AG09309 (cell line): ENCODE data around the gene NCKAP5L.

Source experiments
- DNase-seq: peaks from one replicate; pipeline ENCODE4 v3.0.0-alpha.2; 2010; ENCODE audit warnings: low read depth
- H3K4me3 ChIP-seq: 2 replicates; pipeline ENCODE4 v1.5.1; 2011; ENCODE audit warnings: mild to moderate bottlenecking, low read depth, low read length, moderate library complexity; ENCODE audit not compliant: control insufficient read depth
- CTCF ChIP-seq: IDR thresholded peaks from 2 replicates; pipeline ENCODE4 v1.5.1; 2011; ENCODE audit warnings: mild to moderate bottlenecking, low read depth, low read length, inconsistent platforms; ENCODE audit not compliant: insufficient read depth, control insufficient read depth; ENCODE audit errors: missing control alignments

Gene NCKAP5L

GRCh38 chr12:49766115-49766455 lies 62.1 kb downstream of the NCKAP5L start:
- TF ChIP-seq CTCF, result no peak
- no peak for DNase-seq

GRCh38 chr12:49764126-49764525 lies 64.1 kb downstream of the NCKAP5L start:
- TF ChIP-seq CTCF, result no peak
- no peak for DNase-seq
- no peak overlapping the region for H3K4me3 ChIP-seq

More at GRCh38 chr12:49766115-49766455, 62.1 kb downstream of the NCKAP5L start:
- no peak overlapping the region for H3K4me3 ChIP-seq

- peak; percentile 76 for TF ChIP-seq CTCF
- no peak overlapping the region for H3K4me3 ChIP-seq
- DNase-seq, result no peak
Observed at GRCh38 chr12:49763006-49763591, 65.1 kb downstream of the NCKAP5L start.

GRCh38 chr12:49762468-49762847 lies 65.8 kb downstream of the NCKAP5L start:
- H3K4me3 ChIP-seq, result no peak overlapping the region
- DNase-seq, result no peak
- no peak for TF ChIP-seq CTCF

GRCh38 chr12:49761677-49762467 lies 66.3 kb downstream of the NCKAP5L start:
- no peak for DNase-seq
- H3K4me3 ChIP-seq, result no peak overlapping the region
- TF ChIP-seq CTCF, result no peak

- DNase-seq, result no peak
- no peak for TF ChIP-seq CTCF
- no peak overlapping the region for H3K4me3 ChIP-seq
Observed at GRCh38 chr12:49750996-49751393, 77.2 kb downstream of the NCKAP5L start.
